ENCODE data around the gene ZNF200.

Gene ZNF200

GRCh38 chr16:3175157-3176093, 59.5 kb downstream of the ZNF200 start:
- Histone ChIP-seq H3K4me3 (IDR thresholded peaks at IDR 0.05; ENCODE audit: insufficient read depth, low read depth, low read length) (no peak overlapping the region), H3K4me2 (no peak overlapping the region), H3K36me3 (ENCODE audit: insufficient read depth) (no peaks in the 10 kb centered on the region), H3K9ac (no peak overlapping the region), H3K79me2 (ENCODE audit: insufficient read depth, low read depth) (no peaks in the 10 kb centered on the region), H3K27ac (no peak overlapping the region), H3K27me3 (ENCODE audit: insufficient read depth, low read depth) (peaks cover 29% of the 10 kb centered on the region), H4K20me1 (ENCODE audit: insufficient read depth) (no peaks in the 10 kb centered on the region), H3K4me1 (ENCODE audit: low read depth, poor library complexity, severe bottlenecking) (peaks cover 43% of the 10 kb centered on the region), H2AFZ (ENCODE audit: low read depth) (no peak overlapping the region)
- TF ChIP-seq, protein P1, sequence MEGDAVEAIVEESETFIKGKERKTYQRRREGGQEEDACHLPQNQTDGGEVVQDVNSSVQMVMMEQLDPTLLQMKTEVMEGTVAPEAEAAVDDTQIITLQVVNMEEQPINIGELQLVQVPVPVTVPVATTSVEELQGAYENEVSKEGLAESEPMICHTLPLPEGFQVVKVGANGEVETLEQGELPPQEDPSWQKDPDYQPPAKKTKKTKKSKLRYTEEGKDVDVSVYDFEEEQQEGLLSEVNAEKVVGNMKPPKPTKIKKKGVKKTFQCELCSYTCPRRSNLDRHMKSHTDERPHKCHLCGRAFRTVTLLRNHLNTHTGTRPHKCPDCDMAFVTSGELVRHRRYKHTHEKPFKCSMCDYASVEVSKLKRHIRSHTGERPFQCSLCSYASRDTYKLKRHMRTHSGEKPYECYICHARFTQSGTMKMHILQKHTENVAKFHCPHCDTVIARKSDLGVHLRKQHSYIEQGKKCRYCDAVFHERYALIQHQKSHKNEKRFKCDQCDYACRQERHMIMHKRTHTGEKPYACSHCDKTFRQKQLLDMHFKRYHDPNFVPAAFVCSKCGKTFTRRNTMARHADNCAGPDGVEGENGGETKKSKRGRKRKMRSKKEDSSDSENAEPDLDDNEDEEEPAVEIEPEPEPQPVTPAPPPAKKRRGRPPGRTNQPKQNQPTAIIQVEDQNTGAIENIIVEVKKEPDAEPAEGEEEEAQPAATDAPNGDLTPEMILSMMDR (conservative IDR thresholded peaks at IDR 0.05; ENCODE audit: low read depth, low read length): no peak

DNA sequence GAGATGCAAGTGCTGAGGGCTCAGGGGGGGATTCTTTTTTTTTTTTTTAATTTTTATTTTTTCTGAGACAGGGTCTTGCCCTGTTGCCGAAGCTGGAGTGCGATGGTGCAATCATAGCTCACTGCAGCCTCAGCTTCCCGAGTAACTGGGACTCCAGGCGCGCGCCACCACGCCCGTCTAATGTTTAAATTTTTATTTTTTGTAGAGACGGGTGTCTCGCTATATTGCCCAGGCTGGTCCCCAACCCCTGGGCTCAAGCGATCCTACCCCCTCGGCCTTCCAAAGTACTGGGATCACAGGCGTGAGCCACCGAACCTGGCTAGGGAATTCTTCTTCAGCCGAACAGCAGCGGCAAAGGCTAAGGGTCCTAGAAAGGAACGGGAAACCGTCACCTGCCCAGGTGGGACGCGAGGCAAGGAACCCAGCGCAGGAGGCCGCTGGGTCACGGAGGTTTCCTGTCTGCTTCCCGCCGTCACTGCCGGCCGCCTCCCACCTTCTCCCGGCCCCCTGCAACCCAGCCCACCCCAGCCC, 60.3 kb downstream of the ZNF200 start:
- Histone ChIP-seq H3K4me2 (peak overlapping the region; percentile 84; the same call in 1 of the 2 replicates), H3K27me3 (ENCODE audit: insufficient read depth, low read depth) (peaks cover 33% of the 10 kb centered on the region)

GRCh38 chr16:3173892-3174617, 60.9 kb downstream of the ZNF200 start:
- peaks cover 33% of the 10 kb centered on the region for H3K27me3 ChIP-seq (ENCODE audit: insufficient read depth, low read depth)
- H4K20me1 ChIP-seq (ENCODE audit: insufficient read depth): no peaks in the 10 kb centered on the region
- H3K4me1 ChIP-seq (ENCODE audit: low read depth, poor library complexity, severe bottlenecking): peaks cover 43% of the 10 kb centered on the region
- H3K4me2 ChIP-seq: peak overlapping the region; percentile 84
- peak overlapping the region; percentile 53 for H3K27ac ChIP-seq
- H3K9ac ChIP-seq: peak overlapping the region; percentile 32
- TF ChIP-seq, protein P1 (conservative IDR thresholded peaks at IDR 0.05; ENCODE audit: low read depth, low read length): peak; percentile 83
- H3K79me2 ChIP-seq (ENCODE audit: insufficient read depth, low read depth): no peaks in the 10 kb centered on the region
- H2AFZ ChIP-seq (ENCODE audit: low read depth): peak overlapping the region; percentile 80
- H3K4me3 ChIP-seq (IDR thresholded peaks at IDR 0.05; ENCODE audit: insufficient read depth, low read depth, low read length): no peak overlapping the region
- no peaks in the 10 kb centered on the region for H3K36me3 ChIP-seq (ENCODE audit: insufficient read depth)

More for the DNA sequence above, 60.3 kb downstream of the ZNF200 start:
- H4K20me1 ChIP-seq (ENCODE audit: insufficient read depth): no peaks in the 10 kb centered on the region
- TF ChIP-seq, protein P1 (conservative IDR thresholded peaks at IDR 0.05; ENCODE audit: low read depth, low read length): no peak
- no peaks in the 10 kb centered on the region for H3K79me2 ChIP-seq (ENCODE audit: insufficient read depth, low read depth)
- H2AFZ ChIP-seq (ENCODE audit: low read depth): no peak overlapping the region
- H3K27ac ChIP-seq: no peak overlapping the region
- H3K9ac ChIP-seq: no peak overlapping the region; the same call in 1 of the 2 replicates
- no peak overlapping the region for H3K4me3 ChIP-seq (IDR thresholded peaks at IDR 0.05; ENCODE audit: insufficient read depth, low read depth, low read length)
- H3K4me1 ChIP-seq (ENCODE audit: low read depth, poor library complexity, severe bottlenecking): peaks cover 43% of the 10 kb centered on the region
- no peaks in the 10 kb centered on the region for H3K36me3 ChIP-seq (ENCODE audit: insufficient read depth)

Data from KMS-11 (cell line).